ENCODE results near the gene SMARCC1.

SMARCC1 gene

DNA sequence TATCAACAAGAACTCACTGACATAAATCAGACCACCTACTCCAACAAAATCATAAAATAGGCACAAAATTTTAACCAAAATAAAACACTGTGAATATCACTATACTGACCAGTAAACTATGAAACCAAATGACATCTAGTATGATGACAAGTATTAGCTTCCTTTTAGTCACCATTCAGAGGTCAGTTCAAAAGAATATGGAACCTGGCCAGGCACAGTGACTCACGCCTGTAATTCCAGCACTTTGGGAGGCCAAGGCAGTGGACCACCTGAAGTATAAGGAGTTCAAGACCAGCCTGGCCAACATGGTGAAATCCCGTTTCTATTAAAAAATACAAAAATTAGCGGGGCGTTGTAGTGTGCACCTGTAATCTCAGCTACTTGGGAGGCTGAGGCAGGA is 65.8 kb downstream of the SMARCC1 start:
- in situ Hi-C loops (cut with HindIII; ENCODE audit: low pct_ligation_motif_present, low pct_unique_long_range_greater_than_20kb, low sequenced_read_pairs), result no loop called here
- DNase-seq, result peak; percentile 30

DNA sequence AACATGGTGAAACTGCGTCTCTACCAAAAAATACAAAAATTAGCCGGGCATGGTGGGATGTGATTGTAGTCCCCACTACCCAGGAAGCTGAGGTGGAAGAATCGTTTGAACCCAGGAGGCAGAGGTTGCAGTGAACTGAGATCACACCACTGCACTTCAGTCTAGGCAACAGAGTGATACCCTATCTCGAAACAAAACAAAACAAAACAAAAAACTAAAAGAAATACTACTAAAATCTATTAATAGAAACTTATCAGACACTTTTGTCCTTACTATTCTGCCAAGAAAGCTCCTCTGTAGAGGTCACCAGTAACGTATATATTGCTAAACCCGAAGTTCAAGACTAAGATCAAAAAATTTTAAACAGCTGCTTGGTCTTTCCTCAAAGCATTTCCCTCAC is 67.1 kb downstream of the SMARCC1 start:
- in situ Hi-C loops (cut with HindIII; ENCODE audit: low pct_ligation_motif_present, low pct_unique_long_range_greater_than_20kb, low sequenced_read_pairs), result no loop called here
- no peak for DNase-seq

DNA sequence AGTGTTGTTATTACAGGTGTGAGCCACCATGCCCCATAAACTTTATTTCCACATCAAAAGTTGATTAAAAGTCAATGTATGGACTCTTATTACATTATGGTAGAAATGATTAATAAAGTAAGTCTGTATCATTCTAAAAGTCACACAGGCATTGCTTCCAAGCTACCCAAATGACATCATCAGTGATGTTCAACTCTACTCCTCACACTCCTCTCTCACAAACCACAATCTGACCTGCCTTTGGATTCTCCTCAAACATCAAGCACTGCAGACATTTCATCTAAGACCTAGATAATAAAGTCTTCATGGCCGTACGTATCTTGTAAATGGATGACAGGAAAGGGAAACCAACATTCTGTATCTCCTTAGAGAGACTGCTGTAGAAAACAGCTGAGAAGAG is 68.0 kb downstream of the SMARCC1 start:
- no peak for DNase-seq
- in situ Hi-C loops (cut with HindIII; ENCODE audit: low pct_ligation_motif_present, low pct_unique_long_range_greater_than_20kb, low sequenced_read_pairs), result no loop called here

DNA sequence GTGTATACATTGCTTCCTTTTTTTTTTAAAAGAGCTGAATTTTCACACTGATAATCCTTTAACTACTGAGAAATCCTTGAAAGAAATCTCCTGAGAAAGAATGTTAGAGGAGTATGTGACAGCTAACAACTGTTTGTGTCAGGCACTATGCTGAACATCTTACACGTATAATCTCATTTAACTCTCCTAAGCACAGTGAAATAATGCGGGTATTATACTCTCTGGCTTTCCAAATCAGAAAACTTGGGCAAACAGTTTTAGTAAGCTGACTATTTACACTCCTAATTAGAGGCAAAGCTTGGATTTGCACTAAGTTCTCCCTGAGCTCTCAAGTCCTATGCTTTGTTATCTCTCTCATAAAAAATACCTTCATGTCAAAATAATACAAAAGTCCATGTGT is 69.3 kb downstream of the SMARCC1 start:
- in situ Hi-C loops (cut with HindIII; ENCODE audit: low pct_ligation_motif_present, low pct_unique_long_range_greater_than_20kb, low sequenced_read_pairs), result no loop called here
- no peak for DNase-seq

DNA sequence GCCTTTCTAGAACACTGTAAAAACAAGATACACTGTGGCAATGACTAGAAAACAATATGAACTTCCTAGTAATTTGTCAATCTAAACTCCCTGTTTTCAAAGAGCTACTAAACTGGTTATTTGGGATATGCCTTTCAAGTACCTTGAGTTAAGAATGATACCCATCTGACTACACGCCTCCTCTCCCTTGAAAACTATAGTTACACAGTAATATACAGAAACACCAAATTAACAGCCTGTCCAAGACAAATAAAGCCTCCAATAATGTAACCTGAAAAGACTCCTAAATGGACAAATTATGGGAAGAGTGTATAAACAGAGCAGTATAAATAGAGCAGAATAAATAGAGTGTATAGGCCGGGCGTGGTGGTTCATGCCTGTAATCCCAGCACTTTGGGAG is 70.1 kb downstream of the SMARCC1 start:
- DNase-seq, result no peak
- in situ Hi-C loops (cut with HindIII; ENCODE audit: low pct_ligation_motif_present, low pct_unique_long_range_greater_than_20kb, low sequenced_read_pairs), result no loop called here

DNA sequence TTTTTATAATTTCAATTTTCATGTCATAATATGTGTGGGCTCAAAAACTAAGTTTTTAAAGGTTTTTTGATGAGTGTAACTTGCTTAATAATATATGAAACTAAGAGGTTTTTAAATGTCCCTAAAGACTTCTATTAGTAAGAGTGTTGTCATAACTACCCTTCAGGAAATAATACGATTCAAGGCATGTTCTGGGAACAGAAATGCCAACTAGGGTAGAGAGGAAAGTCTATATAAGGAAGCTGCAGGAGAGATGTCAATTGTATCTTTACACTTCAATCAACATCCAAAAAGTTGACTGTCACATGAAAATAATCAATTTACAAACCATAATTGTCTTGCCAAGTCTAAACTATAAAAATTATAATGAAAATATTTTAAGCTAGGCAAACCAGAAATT is 76.3 kb downstream of the SMARCC1 start:
- DNase-seq, result no peak
- in situ Hi-C loops (cut with HindIII; ENCODE audit: low pct_ligation_motif_present, low pct_unique_long_range_greater_than_20kb, low sequenced_read_pairs), result no loop called here

DNA sequence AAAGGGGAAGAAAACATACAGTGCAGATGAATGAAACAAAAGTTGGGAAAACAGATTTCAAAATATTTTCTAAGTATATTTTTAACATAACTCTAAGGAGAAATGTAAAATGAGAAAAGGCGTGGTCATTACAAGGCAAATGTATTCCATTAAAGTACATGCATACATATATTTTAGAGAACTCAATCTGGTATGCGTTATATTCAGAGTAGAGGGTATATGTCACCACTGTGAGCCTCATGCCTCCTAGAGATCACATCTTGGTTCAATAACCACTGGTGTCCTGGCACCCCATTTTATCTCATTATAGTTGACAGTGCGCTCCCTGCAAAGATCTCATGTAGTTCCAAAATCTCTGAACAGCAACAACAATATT is 77.5 kb downstream of the SMARCC1 start:
- no peak for DNase-seq
- in situ Hi-C loops (cut with HindIII; ENCODE audit: low pct_ligation_motif_present, low pct_unique_long_range_greater_than_20kb, low sequenced_read_pairs), result no loop called here

DNA sequence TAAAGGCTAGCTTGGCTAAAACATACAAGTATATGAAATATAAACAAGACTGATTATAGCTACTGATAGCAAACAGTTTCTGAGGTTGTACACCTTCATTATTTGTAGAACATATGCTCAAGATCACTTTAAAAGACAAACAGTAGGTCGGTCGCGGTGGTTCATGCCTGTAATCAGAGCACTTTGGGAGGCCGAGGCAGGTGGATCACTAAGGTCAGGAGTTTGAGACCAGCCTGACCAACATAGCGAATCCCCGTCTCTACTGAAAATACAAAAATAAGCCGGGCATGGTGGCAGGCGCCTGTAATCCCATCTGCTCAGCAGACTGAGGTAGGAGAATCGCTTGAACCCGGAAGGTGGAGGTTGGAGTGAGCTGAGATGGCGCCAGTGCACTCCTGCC is 80.3 kb downstream of the SMARCC1 start:
- in situ Hi-C loops (cut with HindIII; ENCODE audit: low pct_ligation_motif_present, low pct_unique_long_range_greater_than_20kb, low sequenced_read_pairs), result no loop called here
- DNase-seq, result no peak

DNA sequence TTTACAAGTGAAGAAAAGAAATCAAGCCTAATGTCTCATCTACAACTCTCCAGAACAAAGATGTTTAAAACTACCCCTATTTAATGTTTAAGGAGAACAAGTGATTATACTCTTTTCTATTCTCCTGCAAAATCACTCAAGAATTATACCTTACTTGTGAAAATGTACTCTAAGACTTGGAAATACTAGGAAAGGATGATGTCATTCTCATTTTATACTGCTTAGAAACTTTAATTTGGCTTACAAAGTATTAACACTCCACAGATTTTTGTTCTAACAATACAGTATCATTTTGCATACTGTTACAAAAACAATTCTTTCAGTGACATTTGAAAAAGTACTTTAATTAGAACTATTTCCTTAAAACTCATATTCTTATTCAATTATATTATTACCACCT is 89.5 kb downstream of the SMARCC1 start:
- no peak for DNase-seq
- in situ Hi-C loops (cut with HindIII; ENCODE audit: low pct_ligation_motif_present, low pct_unique_long_range_greater_than_20kb, low sequenced_read_pairs), result no loop called here

DNA sequence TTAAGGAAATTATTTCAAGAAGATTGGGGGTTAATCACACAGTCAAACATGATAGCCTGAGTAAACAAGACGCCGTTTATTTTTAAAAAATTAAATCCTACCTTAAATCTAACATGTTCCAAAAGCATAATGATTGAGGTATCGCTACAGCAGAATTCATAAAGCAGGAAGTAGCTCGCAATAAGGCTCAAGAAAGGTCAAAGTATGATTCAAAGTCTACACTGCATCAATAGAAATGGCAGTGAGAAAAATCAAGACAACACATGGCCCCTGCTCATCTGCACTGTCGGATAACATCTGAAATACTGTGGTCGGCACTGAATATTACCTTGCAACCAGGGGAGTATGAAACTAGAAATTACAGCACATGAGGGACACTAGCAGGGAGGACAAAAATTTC is 93.2 kb downstream of the SMARCC1 start:
- in situ Hi-C loops (cut with HindIII; ENCODE audit: low pct_ligation_motif_present, low pct_unique_long_range_greater_than_20kb, low sequenced_read_pairs), result no loop called here
- no peak for DNase-seq

DNA sequence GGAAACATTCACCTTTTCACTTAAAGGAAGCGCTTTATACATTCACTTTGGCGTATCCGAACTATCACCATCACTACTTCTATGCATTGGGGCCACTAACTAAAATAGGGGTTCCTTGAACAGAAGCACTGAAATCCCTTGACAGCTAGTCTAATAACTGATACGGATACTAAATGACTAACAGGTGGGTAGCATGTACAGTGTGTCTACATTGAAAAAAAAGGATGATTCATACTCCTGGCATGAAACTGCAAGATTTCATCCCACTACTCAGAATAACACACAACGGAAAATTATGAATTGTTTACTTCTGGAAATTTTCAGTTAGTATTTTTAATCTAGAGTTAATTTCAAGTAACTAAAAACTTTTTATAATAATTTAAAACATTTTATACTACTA is 96.7 kb downstream of the SMARCC1 start:
- peak; percentile 3 for DNase-seq
- in situ Hi-C loops (cut with HindIII; ENCODE audit: low pct_ligation_motif_present, low pct_unique_long_range_greater_than_20kb, low sequenced_read_pairs), result no loop called here

DNA sequence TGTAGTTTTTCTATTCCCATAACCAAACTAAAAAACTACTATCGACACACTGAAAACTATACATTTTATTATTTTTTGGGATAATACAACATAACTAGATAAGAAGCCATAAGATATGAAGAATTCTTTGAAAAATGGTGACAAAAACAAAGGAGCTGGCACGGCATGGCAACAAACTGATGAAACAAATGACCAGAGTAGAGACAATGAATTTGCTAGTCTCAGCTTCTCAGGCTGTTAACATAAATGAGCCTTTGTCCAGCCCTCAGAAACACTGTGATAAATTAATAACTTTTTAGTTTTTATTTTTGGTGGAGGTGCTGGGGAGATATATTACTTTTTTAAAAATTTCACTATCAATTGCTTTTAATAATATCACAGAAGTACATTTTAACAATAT is 100.7 kb downstream of the SMARCC1 start:
- in situ Hi-C loops (cut with HindIII; ENCODE audit: low pct_ligation_motif_present, low pct_unique_long_range_greater_than_20kb, low sequenced_read_pairs), result no loop called here
- DNase-seq, result no peak

DNA sequence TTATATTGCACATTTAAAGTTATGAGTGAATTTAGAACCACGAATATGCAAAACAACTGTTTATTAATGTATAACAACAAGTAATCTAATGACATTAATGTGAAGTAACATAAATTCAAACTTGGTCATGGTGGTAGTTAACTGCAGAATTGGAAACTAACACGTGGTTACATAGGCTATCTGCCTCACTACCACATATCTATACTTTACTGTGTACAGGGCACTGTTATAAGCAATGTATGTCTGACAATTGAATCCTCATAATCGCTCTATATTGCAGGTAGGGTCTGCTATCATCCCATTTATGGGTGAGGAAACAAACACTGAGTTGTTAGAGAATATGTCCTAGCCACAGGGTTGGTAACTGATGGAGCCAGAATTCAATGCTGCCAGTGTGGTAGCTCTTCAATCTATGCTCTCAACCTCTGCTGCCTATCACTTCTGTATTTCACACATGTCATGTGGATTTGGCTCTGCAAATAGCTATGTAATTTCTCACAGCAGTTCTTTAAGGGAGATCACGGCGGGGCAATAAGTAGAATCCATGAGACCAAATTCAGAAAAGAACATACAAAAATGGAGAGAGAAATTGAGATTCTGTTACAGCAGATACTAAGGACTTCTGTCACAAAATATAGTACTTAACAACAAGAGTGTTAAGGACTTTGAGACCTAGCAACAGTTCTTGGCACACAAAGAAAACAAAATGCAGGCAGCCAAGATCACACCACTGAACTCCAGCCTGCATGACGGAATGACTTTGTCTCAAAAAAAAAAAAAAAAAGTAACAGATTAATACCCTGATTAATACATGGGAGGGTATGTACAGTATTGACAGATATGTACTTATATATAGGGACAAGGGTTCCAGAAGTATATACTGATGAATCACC is 103.0 kb downstream of the SMARCC1 start:
- in situ Hi-C loops (cut with HindIII; ENCODE audit: low pct_ligation_motif_present, low pct_unique_long_range_greater_than_20kb, low sequenced_read_pairs), result no loop called here
- no peak for DNase-seq

DNA sequence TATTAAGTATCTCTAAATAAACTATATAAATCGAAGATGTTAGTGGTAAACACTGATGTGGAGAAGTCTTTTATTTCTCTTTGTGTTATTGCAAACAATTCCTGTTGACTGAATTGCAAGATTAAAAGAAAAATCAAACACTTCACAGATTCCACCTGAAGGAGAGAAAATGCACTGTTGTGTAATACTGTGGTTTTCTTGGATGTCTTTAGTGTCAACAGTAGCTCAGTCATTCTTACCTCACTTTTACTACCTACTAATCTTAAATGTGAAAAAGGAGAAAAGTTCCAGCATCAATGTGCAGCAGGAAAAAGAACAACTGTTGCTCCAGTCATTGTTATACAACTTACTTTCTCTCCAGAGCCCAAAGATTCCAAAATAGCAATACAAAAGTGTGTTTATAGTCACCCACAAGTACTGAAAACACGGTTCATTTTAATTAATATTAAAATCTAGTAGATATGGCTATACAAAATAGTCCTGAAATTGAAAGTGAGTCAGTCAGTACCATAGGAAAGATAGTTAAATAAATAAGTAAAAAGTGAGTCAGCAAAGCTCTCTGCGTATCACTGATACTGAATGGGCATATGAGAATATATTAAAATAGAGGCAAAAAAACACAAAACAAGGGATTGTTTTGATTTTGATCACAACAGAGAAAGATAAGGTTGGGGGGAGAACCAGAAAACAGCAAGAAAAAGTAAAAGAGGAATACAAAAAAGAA is 112.5 kb downstream of the SMARCC1 start:
- no peak for DNase-seq
- in situ Hi-C loops (cut with HindIII; ENCODE audit: low pct_ligation_motif_present, low pct_unique_long_range_greater_than_20kb, low sequenced_read_pairs), result no loop called here

DNA sequence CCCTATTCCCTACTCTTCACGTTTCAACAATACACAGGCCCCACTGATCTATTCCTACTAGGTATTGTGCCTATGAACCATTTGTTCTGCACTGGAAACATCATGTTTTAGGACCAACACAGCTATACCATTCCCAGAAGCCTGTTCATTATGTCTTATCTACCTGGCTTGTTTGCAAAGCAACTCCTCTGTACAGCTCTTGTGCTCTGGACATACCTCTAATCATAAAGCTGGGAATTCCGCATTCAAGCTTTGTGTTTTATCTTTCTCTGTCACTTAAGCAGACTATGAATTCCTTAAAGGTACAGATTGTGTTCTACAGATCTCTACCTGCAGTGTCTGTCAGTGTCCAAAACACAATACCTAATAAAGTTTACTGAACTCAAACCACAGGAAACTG is 115.6 kb downstream of the SMARCC1 start:
- in situ Hi-C loops (cut with HindIII; ENCODE audit: low pct_ligation_motif_present, low pct_unique_long_range_greater_than_20kb, low sequenced_read_pairs), result no loop called here
- DNase-seq, result no peak

DNA sequence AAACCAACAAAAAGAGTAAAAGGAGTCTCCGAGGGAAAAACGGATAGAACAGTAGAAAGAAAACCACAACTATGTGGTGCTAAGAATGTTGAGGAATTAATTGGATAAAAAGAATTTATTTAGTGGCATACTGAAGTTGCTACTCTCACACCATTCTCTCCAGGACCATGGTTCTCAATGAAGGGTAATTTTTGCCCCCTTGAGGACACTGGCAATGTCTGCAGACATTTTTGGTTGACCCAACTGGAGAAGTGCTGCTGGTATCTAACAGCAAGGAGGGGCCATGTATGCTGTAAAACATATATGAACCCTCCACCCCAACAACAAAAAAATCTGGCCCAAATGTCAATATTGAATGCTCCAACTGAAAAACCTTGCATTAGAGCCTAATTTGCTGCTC is 117.2 kb downstream of the SMARCC1 start:
- DNase-seq, result peak; percentile 40
- in situ Hi-C loops (cut with HindIII; ENCODE audit: low pct_ligation_motif_present, low pct_unique_long_range_greater_than_20kb, low sequenced_read_pairs), result no loop called here

DNA sequence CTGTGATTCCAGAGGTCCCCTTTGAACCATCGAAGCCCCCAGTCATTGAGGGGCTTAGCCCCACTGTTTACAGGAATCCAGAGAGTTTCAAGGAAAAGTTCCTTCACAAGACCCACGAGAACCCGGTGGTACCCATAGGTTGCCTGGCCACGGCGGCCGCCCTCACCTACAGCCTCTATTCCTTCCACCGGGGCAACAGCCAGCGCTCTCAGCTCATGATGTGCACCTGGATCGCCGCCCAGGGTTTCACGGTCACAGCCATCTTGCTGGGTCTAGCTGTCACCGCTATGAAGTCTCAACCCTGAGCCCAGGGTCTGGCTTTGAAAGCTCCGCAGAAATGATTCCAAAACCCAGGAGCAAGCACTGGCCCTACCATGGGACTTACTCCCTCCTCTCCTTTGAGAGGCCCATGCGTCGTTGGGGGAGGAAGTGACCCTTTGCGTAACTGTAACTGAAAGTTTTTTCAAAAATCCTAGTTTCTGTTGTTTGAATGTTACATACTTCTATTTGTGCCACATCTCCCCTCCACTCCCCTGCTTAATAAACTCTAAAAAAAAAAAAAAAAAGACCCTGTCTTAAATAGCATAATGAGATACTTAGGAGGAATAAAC is 118.0 kb downstream of the SMARCC1 start:
- DNase-seq, result no peak
- in situ Hi-C loops (cut with HindIII; ENCODE audit: low pct_ligation_motif_present, low pct_unique_long_range_greater_than_20kb, low sequenced_read_pairs), result no loop called here

DNA sequence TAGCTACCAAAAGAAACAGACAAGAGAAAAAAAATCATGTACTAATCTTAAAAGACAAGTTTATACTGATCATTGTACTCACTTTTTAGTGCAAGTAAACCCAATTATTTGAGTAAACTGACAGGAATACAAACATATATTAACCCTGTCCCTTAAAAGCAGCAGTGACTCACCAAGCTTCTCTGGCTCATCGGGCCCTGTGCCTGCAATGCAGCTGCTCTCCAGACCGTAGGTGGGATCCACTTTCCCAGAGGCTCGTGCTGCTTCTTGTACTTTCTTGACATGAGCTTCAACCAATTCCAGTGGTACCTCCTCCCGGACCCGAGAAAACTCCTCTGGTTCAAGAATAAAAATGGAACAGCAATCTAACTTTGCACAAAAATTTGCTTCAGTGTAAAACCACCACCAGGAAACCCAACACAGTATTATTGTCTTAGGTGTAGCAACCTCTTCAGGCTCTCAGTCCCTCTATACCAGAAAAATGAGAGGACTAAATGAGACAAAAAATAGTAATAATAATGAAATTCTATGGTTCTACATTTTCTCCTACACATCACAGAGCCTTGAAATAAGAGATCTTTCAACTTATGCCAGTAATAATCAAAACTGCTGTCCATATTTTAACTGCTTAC is 120.5 kb downstream of the SMARCC1 start:
- in situ Hi-C loops (cut with HindIII; ENCODE audit: low pct_ligation_motif_present, low pct_unique_long_range_greater_than_20kb, low sequenced_read_pairs), result no loop called here
- peak; percentile 59 for DNase-seq

DNA sequence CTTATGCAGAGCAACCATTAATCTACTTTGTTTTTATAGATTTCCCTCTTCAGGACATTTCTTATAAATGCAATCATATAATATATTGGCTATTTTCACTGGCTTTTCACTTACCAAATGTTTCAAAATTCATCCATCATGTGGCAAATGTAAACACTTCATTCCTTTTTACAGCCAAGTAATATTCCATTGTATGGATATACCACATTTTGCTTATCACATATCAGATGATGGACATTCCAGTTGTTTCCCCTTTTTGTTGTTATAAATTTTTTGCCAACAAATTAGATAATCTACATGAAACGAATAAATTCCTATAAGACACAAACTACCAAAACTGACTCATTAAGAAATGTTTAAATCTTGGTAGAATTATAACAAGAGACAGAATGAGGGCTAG is 123.2 kb downstream of the SMARCC1 start:
- in situ Hi-C loops (cut with HindIII; ENCODE audit: low pct_ligation_motif_present, low pct_unique_long_range_greater_than_20kb, low sequenced_read_pairs), result no loop called here
- DNase-seq, result no peak

All from ACHN (cell line).